ENCODE results near the gene PAIP1. TPM values are rescaled to one million over a fixed set of nuclear protein-coding genes. Genes with fewer than 3 reads are reported as not detected.

The PAIP1 gene
- total and polyA plus RNA-seq, 2 donors (not counting 3 experiments of a cell fraction or from before 2014, with no cell fraction given): 69.1 to 90.1 TPM

- no peaks in the 10 kb centered on the region for H3K79me2 ChIP-seq (ENCODE audit: control insufficient read depth, insufficient read depth, low read length)
- no peak overlapping the region for H3K9ac ChIP-seq (replicated peaks; ENCODE audit: extremely low read depth, insufficient read depth, low read length)
- CTCF ChIA-PET: interaction anchor here (0.7 to 1.2 kb wide), 3 partner anchors 11 to 17 kb away, joined by 3 read pairs; partner anchors contain the start of gene C5orf34
- no peaks in the 10 kb centered on the region for H3K36me3 ChIP-seq (ENCODE audit: control insufficient read depth in 2 of 2, extremely low read depth in 1 of 2, insufficient read depth in 2 of 2, low read length in 2 of 2)
- POLR2A ChIA-PET: no interaction called here
- H2AFZ ChIP-seq (ENCODE audit: low read depth, low read length): no peak overlapping the region
- FAIRE-seq (no peak), DNase-seq (ENCODE audit: low read depth, low spot score) (no peak)
- no peaks in the 10 kb centered on the region for H4K20me1 ChIP-seq (replicated peaks; ENCODE audit: control insufficient read depth, extremely low read depth, insufficient read depth, low read length)
- BruUV-seq (replicated peaks): no TSS peak
- dilution Hi-C loops (cut with MboI; ENCODE audit: extremely low pct_ligation_motif_present, low sequenced_read_pairs) (no loop called here), intact Hi-C loops (cut with micrococcal nuclease) (no loop called here)
- H3K27me3 ChIP-seq (ENCODE audit: control insufficient read depth in 2 of 2, insufficient read depth in 2 of 2, low read length in 2 of 2): no peaks in the 10 kb centered on the region
- H3K4me3 ChIP-seq (replicated peaks in 1 of 3; ENCODE audit: insufficient read depth in 1 of 3, low read depth in 1 of 3, low read length in 3 of 3): no peak overlapping the region
- TF ChIP-seq EZH2 (IDR thresholded peaks at IDR 0.05; ENCODE audit: borderline replicate concordance, low read depth, low read length, severe bottlenecking) (no peak), CTCF (IDR thresholded peaks at IDR 0.05; ENCODE audit: extremely low read depth in 1 of 2, insufficient read depth in 1 of 2, low read depth in 1 of 2, low read length in 2 of 2) (no peak), POLR2A (IDR thresholded peaks at IDR 0.05; ENCODE audit: low read depth, low read length) (no peak)
- H3K4me2 ChIP-seq (ENCODE audit: insufficient read depth, low read length): no peak overlapping the region
- H3K9me1 ChIP-seq (replicated peaks; ENCODE audit: control insufficient read depth, extremely low read depth, insufficient read depth, low read length): no peaks in the 10 kb centered on the region
- H3K9me3 ChIP-seq (replicated peaks; ENCODE audit: control insufficient read depth, insufficient read depth, low read length): no peaks in the 10 kb centered on the region
- H3K4me1 ChIP-seq (ENCODE audit: control insufficient read depth, extremely low read depth, insufficient read depth, low read length): no peaks in the 10 kb centered on the region
- no peak overlapping the region for H3K27ac ChIP-seq (ENCODE audit: insufficient read depth, low read depth, low read length)
These were observed 59.4 kb downstream of the PAIP1 start for GRCh38 chr5:43497311-43498104.

DNA sequence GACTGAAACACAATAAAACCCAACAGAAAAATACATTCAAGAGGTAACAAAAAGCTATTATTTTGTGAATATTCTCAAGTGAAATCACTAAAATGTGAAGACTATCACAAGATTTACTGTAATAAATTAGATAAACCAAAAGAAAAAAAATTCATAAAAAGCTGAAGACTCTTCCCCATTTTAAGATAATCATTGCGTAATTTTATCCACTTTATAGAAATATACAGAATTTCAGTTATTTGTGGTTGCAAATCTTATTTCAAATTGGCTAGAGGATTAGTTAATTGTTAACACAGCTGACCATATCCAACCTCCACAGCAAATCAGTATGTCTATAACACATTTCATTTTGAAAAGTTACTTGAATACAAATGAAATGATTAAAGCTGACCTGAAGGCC, 65.6 kb downstream of the PAIP1 start:
- no peak overlapping the region for H3K4me3 ChIP-seq (replicated peaks in 1 of 3; ENCODE audit: insufficient read depth in 1 of 3, low read depth in 1 of 3, low read length in 3 of 3)
- H3K4me1 ChIP-seq (ENCODE audit: control insufficient read depth, extremely low read depth, insufficient read depth, low read length): no peaks in the 10 kb centered on the region
- dilution Hi-C loops (cut with MboI; ENCODE audit: extremely low pct_ligation_motif_present, low sequenced_read_pairs) (no loop called here), intact Hi-C loops (cut with micrococcal nuclease) (no loop called here)
- H3K9me3 ChIP-seq (replicated peaks; ENCODE audit: control insufficient read depth, insufficient read depth, low read length): no peaks in the 10 kb centered on the region
- CTCF ChIA-PET: no interaction called here
- H3K4me2 ChIP-seq (ENCODE audit: insufficient read depth, low read length): no peak overlapping the region
- FAIRE-seq: no peak
- H3K27ac ChIP-seq (ENCODE audit: insufficient read depth, low read depth, low read length): no peak overlapping the region
- TF ChIP-seq POLR2A (IDR thresholded peaks at IDR 0.05; ENCODE audit: low read depth, low read length): no peak
- no peak for TF ChIP-seq EZH2 (IDR thresholded peaks at IDR 0.05; ENCODE audit: borderline replicate concordance, low read depth, low read length, severe bottlenecking)
- TF ChIP-seq POLR2AphosphoS5 (IDR thresholded peaks at IDR 0.05; ENCODE audit: insufficient read depth, low read depth, low read length): no peak
- TF ChIP-seq FOS (IDR thresholded peaks at IDR 0.05; ENCODE audit: borderline replicate concordance, insufficient read depth, low read length): no peak
- no peak for DNase-seq (ENCODE audit: low read depth, low spot score)
- no peaks in the 10 kb centered on the region for H4K20me1 ChIP-seq (replicated peaks; ENCODE audit: control insufficient read depth, extremely low read depth, insufficient read depth, low read length)
- H2AFZ ChIP-seq (ENCODE audit: low read depth, low read length): no peak overlapping the region
- H3K36me3 ChIP-seq (ENCODE audit: control insufficient read depth in 2 of 2, extremely low read depth in 1 of 2, insufficient read depth in 2 of 2, low read length in 2 of 2): peaks cover 0 to 6% of the 10 kb centered on the region in 2 experiments
- no peaks in the 10 kb centered on the region for H3K27me3 ChIP-seq (ENCODE audit: control insufficient read depth in 2 of 2, insufficient read depth in 2 of 2, low read length in 2 of 2)
- no peaks in the 10 kb centered on the region for H3K9me1 ChIP-seq (replicated peaks; ENCODE audit: control insufficient read depth, extremely low read depth, insufficient read depth, low read length)
- no TSS peak for BruUV-seq (replicated peaks)
- no peaks in the 10 kb centered on the region for H3K79me2 ChIP-seq (ENCODE audit: control insufficient read depth, insufficient read depth, low read length)
- H3K9ac ChIP-seq (replicated peaks; ENCODE audit: extremely low read depth, insufficient read depth, low read length): no peak overlapping the region
- POLR2A ChIA-PET: no interaction called here
